ENCODE data around the gene C1orf226.
"Not testable (repeated sequence)": the region's sequence is repeated elsewhere in the genome, so short reads cannot be mapped to it uniquely, and the experiment has no call there.

The C1orf226 gene

DNA sequence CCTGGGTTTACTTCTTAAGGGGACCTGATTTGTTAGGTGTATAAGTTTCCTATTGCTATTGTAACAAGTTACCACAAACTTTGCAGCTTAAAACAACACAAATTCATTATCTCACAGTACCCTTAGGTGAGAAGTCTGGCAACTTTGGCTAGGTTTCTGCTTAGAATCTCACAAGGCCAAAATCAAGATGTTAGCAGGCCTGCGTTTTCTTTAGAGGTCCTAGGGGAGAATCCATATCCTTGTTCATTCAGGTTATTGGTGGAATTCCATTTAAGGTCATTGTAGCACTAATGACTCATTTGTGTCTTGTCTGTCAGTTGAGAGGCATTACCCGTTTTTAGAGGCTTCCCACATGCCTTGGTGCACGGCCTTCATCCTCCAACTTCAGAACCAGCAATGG, 38.6 kb downstream of the C1orf226 start:
- no peaks in the 10 kb centered on the region for H3K9me3 ChIP-seq (ENCODE audit: control insufficient read depth, insufficient read depth, low read length)
- H3K4me1 ChIP-seq (ENCODE audit: insufficient read depth, low read length): no peaks in the 10 kb centered on the region
- H3K9ac ChIP-seq (ENCODE audit: low read depth, low read length): no peak overlapping the region
- no peaks in the 10 kb centered on the region for H3K36me3 ChIP-seq (ENCODE audit: insufficient read depth, low read length)

DNA sequence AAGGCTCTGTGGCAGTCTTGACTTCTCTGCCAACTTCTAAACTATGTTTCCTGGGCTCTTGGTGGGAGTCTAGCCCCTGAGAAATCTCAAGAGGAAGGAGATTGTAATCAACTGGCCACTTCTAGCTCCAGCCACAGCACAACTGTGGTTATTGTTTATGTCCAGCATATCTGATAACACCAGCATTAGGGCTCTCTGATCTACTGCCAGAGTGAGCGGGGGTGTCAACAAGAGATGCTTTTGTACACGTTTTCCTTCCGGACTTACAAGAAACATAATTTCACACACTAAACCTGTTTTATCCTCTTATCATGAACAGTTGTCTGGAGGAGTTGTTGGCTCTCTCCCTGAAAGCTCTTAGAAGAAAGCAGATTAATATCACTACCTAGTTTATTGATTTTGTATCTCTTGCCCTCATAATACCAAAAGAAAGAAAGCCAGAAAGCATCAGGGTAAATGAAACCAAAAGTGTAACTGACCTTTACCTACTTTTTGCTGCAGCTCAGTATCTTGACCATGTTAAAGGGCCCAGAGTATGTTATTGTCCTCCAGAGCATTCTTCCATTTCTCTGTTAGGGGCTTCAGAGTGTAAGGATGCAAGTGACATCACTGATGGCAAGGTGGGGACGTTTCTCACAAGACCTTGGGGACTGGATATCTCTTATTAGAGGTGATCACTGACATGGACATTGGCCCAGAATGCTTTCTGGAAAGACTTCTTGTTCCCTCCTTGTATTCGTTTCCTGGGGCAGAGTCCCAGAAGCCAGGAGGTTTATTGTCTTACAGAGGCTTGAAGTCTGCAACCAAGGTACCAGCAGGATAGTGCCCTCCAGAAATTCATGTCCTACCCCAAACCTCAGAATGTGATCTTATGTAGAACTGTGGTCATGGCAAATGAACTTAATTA, 40.0 kb downstream of the C1orf226 start:
- H3K36me3 ChIP-seq (ENCODE audit: insufficient read depth, low read length): no peaks in the 10 kb centered on the region
- H3K9me3 ChIP-seq (ENCODE audit: control insufficient read depth, insufficient read depth, low read length): no peaks in the 10 kb centered on the region
- H3K4me1 ChIP-seq (ENCODE audit: insufficient read depth, low read length): no peaks in the 10 kb centered on the region
- H3K9ac ChIP-seq (ENCODE audit: low read depth, low read length): no peak overlapping the region

DNA sequence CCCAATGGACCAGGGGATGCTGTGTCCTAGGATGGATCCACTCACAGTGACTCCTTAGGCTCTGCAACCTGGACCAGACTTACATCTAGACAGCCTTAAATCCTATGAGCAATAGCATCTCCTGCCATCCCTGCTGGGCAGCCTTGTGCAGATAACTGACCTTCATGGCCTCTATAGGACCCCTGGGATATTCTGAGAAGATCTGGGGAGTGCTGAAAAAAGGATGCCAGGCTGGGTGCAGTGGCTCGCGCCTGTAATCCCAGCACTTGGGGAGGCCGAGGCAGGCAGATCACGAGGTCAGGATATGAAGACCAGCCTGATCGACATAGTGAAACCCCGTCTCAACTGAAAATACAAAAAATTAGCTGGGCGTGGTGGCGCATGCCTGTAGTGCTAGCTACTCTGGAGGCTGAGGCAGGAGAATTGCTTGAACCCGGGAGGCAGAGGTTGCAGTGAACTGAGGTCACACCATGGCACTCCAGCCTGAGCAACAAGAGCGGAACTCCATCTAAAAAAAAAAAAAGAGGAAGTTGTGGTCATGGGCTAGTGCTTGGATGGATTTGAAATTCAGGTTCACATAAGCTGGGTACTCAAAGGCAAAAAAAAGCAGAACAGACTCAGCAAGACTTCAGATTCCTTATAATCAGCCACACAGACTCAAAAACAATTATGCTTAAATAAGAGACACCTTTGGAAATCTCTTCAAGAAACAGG, 41.3 kb downstream of the C1orf226 start:
- H3K36me3 ChIP-seq (ENCODE audit: insufficient read depth, low read length): no peaks in the 10 kb centered on the region
- no peaks in the 10 kb centered on the region for H3K9me3 ChIP-seq (ENCODE audit: control insufficient read depth, insufficient read depth, low read length)
- H3K4me1 ChIP-seq (ENCODE audit: insufficient read depth, low read length): no peaks in the 10 kb centered on the region
- H3K9ac ChIP-seq (ENCODE audit: low read depth, low read length): no peak overlapping the region

DNA sequence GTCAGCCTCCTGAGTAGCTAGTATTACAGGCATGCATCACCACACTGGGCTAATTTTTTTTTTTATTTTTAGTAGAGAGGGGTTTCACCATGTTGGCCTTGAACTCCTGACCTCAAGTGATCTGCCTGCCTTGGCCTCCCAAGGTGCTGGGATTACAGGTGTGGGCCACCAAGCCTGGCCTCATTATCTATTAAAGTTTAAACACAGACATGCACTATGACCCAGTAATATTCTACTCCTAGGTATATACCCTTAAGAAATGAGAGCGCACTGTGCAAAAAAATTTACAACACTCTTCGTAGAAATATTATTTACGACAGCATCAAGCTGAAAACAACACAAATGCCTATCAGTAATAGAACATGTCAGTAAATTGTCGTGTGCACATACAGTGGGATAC, 49.1 kb downstream of the C1orf226 start:
- Histone ChIP-seq H3K36me3 (ENCODE audit: insufficient read depth, low read length) (no peaks in the 10 kb centered on the region), H3K4me1 (ENCODE audit: insufficient read depth, low read length) (no peaks in the 10 kb centered on the region), H3K9ac (ENCODE audit: low read depth, low read length) (no peak overlapping the region), H3K9me3 (ENCODE audit: control insufficient read depth, insufficient read depth, low read length) (no peaks in the 10 kb centered on the region)

GRCh38 chr1:162432977-162433713, 51.6 kb downstream of the C1orf226 start:
- not testable (repeated sequence) for H3K9ac ChIP-seq (ENCODE audit: low read depth, low read length); H3K36me3 ChIP-seq (ENCODE audit: insufficient read depth, low read length); H3K4me1 ChIP-seq (ENCODE audit: insufficient read depth, low read length); H3K9me3 ChIP-seq (ENCODE audit: control insufficient read depth, insufficient read depth, low read length)
